ENCODE measurements around the gene SUGCT. TPM values are rescaled to one million over a fixed set of nuclear protein-coding genes. Genes with fewer than 3 reads are reported as not detected.

SUGCT gene
- total and polyA plus RNA-seq, 2 of the 8 experiments (the other 6 are each of a cell fraction or from before 2014, with no cell fraction given), result 2.8 to 5.4 TPM

GRCh38 chr7:40425696-40426095, 290.9 kb downstream of the SUGCT start:
- H3K4me3 ChIP-seq (ENCODE audit: extremely low read depth in 1 of 4, insufficient read depth in 2 of 4, low read depth in 3 of 4, low read length in 4 of 4), result no peak overlapping the region
- no peaks in the 10 kb centered on the region for H3K36me3 ChIP-seq (ENCODE audit: control insufficient read depth in 2 of 4, insufficient read depth in 4 of 4, low read length in 3 of 4)
- H2BK5ac ChIP-seq (ENCODE audit: low read depth, low read length), result no peak overlapping the region
- H3K9ac ChIP-seq (replicated peaks in 1 of 4; ENCODE audit: extremely low read depth in 1 of 4, low read depth in 3 of 4, low read length in 3 of 4), result no peak overlapping the region
- no peak overlapping the region for H2BK20ac ChIP-seq (ENCODE audit: low read length)
- 93% methylated on average over 2 of the region's 2 CpGs; no CpG with 5 or more reads in 1 of the 2 experiments for WGBS, 2 experiments (ENCODE audit: extremely low coverage in 1 of 2, insufficient coverage in 1 of 2, insufficient read length in 1 of 2, insufficient replicate concordance in 2 of 2, low coverage in 1 of 2, low lambda C conversion rate in 2 of 2, missing lambda C conversion rate in 1 of 2)
- FAIRE-seq (no peak), DNase-seq (ENCODE audit: low read depth in 1 of 2, low spot score in 2 of 2) (no peak)
- no peak overlapping the region for H2BK15ac ChIP-seq (ENCODE audit: low read length)
- no peak overlapping the region for H3K4ac ChIP-seq (replicated peaks; ENCODE audit: insufficient read length, low read depth, low read length)
- H3K14ac ChIP-seq (ENCODE audit: insufficient read length), result no peak overlapping the region
- H4K20me1 ChIP-seq (replicated peaks in 1 of 2; ENCODE audit: control insufficient read depth in 1 of 2, insufficient read depth in 2 of 2, low read length in 2 of 2), result no peaks in the 10 kb centered on the region
- ChIA-PET CTCF (ENCODE audit: partially characterized antibody) (interaction anchor here (0.9 kb wide), 1 partner anchor 13 kb away, joined by 3 read pairs; no protein-coding TSS in a partner anchor), POLR2A (ENCODE audit: partially characterized antibody) (no interaction called here)
- H3K23ac ChIP-seq (ENCODE audit: insufficient read length), result no peak overlapping the region
- H2AFZ ChIP-seq (ENCODE audit: low read length), result no peak overlapping the region
- no peak overlapping the region for H4K5ac ChIP-seq (ENCODE audit: insufficient read length, low read depth, low read length)
- H3K79me1 ChIP-seq (ENCODE audit: low read depth, low read length), result no peaks in the 10 kb centered on the region
- H3K56ac ChIP-seq (replicated peaks; ENCODE audit: insufficient read length, low read depth, low read length), result no peak overlapping the region
- H3K4me2 ChIP-seq (ENCODE audit: insufficient read depth in 1 of 2, low read depth in 2 of 2, low read length in 2 of 2), result no peak overlapping the region
- no peak overlapping the region for H4K8ac ChIP-seq (ENCODE audit: extremely low read depth, insufficient read depth, low read length)
- H3K79me2 ChIP-seq (ENCODE audit: control insufficient read depth in 1 of 2, insufficient read depth in 2 of 2, low read length in 2 of 2), result no peaks in the 10 kb centered on the region
- no peak overlapping the region for H3K27ac ChIP-seq (ENCODE audit: low read depth, low read length)
- H3K23me2 ChIP-seq (ENCODE audit: low read depth, low read length), result no peaks in the 10 kb centered on the region
- H4K91ac ChIP-seq (replicated peaks; ENCODE audit: insufficient read length, low read length), result no peak overlapping the region
- H3K18ac ChIP-seq (ENCODE audit: extremely low read depth, low read length), result no peak overlapping the region
- no peak overlapping the region for H2AK5ac ChIP-seq (ENCODE audit: low read depth, low read length)
- H3K9me3 ChIP-seq (ENCODE audit: insufficient read depth in 2 of 2, low read depth in 1 of 2, low read length in 1 of 2), result no peaks in the 10 kb centered on the region
- no peaks in the 10 kb centered on the region for H3K27me3 ChIP-seq (replicated peaks in 1 of 4; ENCODE audit: control insufficient read depth in 3 of 4, extremely low read depth in 1 of 4, insufficient read depth in 3 of 4, low read length in 3 of 4)
- no peak overlapping the region for H2BK12ac ChIP-seq (ENCODE audit: low read depth, low read length)
- 0 out of 7 replicates have a peak, but pooled peaks cover 0 to 3% (median 0%) of the 10 kb centered on the region in 4 experiments for H3K4me1 ChIP-seq (replicated peaks in 1 of 4; ENCODE audit: control insufficient read depth in 3 of 4, insufficient read depth in 4 of 4, low read length in 3 of 4)
- no peak overlapping the region for H2BK120ac ChIP-seq (replicated peaks; ENCODE audit: low read depth, low read length)
- TF ChIP-seq SIRT6 (IDR thresholded peaks at IDR 0.05; ENCODE audit: low read length) (no peak), ATF2 (IDR thresholded peaks at IDR 0.05; ENCODE audit: low read length) (no peak), CTBP2 (IDR thresholded peaks at IDR 0.05; ENCODE audit: borderline replicate concordance, insufficient read depth, insufficient read length, low read length) (no peak), JUND (IDR thresholded peaks at IDR 0.05; ENCODE audit: low read length) (no peak), RFX5 (IDR thresholded peaks at IDR 0.05; ENCODE audit: borderline replicate concordance, low read depth, low read length) (no peak), KDM5A (IDR thresholded peaks at IDR 0.05; ENCODE audit: low read length) (no peak), BRCA1 (IDR thresholded peaks at IDR 0.05; ENCODE audit: low read depth, low read length) (no peak), POU5F1 (IDR thresholded peaks at IDR 0.05; ENCODE audit: low read depth, low read length) (no peak), TEAD4 (IDR thresholded peaks at IDR 0.05; ENCODE audit: low read depth, low read length) (no peak), ZNF274 (IDR thresholded peaks at IDR 0.05; ENCODE audit: borderline replicate concordance, extremely low read depth, low read length) (no peak), KDM1A (IDR thresholded peaks at IDR 0.05; ENCODE audit: borderline replicate concordance, low read length) (no peak), EP300 (IDR thresholded peaks at IDR 0.05; ENCODE audit: borderline replicate concordance in 1 of 2, low read depth in 2 of 2, low read length in 2 of 2) (no peak), TAF1 (IDR thresholded peaks at IDR 0.05; ENCODE audit: low read depth, low read length) (no peak)
